Ishikawa (cell line): ENCODE results near the gene TMEM14A.

Experiments
- CREB1 ChIP-seq: IDR thresholded peaks from 2 replicates; pipeline ENCODE4 v1.6.1; 2012; ENCODE audit warnings: low read depth
- EP300 ChIP-seq: IDR thresholded peaks from 2 replicates; pipeline ENCODE4 v1.6.1; 2012; ENCODE audit warnings: borderline replicate concordance
- FOXM1 ChIP-seq: IDR thresholded peaks from 2 replicates; pipeline ENCODE4 v1.6.1; 2012; ENCODE audit warnings: low read depth, borderline replicate concordance
- RAD21 ChIP-seq: IDR thresholded peaks from 2 replicates; pipeline ENCODE4 v1.6.1; 2012; ENCODE audit warnings: low read depth
- REST ChIP-seq: IDR thresholded peaks from 2 replicates; pipeline ENCODE4 v1.6.1; 2012; ENCODE audit warnings: low read depth, mild to moderate bottlenecking
- TAF1 ChIP-seq: IDR thresholded peaks from 2 replicates; pipeline ENCODE4 v1.6.1; 2012; ENCODE audit warnings: low read depth, mild to moderate bottlenecking
- USF1 ChIP-seq: IDR thresholded peaks from 2 replicates; pipeline ENCODE4 v1.6.1; 2012
- ZBTB7A ChIP-seq: IDR thresholded peaks from 2 replicates; pipeline ENCODE4 v1.6.1; 2012; ENCODE audit warnings: low read depth
- TF ChIP-seq, protein P1 (sequence below): IDR thresholded peaks from 2 replicates; pipeline ENCODE4 v1.6.1; 2012

GRCh38 chr6:52693773-52694172 is 22.9 kb downstream of the TMEM14A start:
- TF ChIP-seq RAD21, result no peak
- TF ChIP-seq REST, result no peak
- TF ChIP-seq CREB1, result no peak
- TF ChIP-seq TAF1, result no peak
- TF ChIP-seq, protein P1, sequence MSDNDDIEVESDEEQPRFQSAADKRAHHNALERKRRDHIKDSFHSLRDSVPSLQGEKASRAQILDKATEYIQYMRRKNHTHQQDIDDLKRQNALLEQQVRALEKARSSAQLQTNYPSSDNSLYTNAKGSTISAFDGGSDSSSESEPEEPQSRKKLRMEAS, result no peak
- no peak for TF ChIP-seq FOXM1
- TF ChIP-seq EP300, result no peak
- TF ChIP-seq ZBTB7A, result no peak
- TF ChIP-seq USF1, result no peak
